ENCODE measurements around the gene REPS2.

DNA sequence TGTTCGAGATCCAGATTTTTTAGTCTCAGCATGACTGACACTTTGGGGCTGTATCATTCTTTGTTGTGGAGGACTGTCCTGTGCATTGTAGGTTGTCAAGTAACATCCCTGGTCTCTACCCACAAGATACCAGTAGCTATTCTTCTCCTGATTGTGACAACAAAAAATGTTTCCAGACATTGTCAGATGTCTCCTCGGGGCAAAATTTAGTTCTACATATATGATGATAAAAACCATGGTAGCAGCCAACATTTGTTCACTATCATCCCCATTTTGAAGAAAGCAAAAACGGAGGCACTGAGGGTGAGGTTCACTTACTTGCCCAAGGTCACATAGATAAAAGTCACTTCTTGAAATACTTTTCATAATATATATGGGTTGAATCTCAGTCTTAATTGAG lies 11.3 kb downstream of the REPS2 start:
- TF ChIP-seq EZH2phosphoT487 (IDR thresholded peaks at IDR 0.05; ENCODE audit: low read length) = no peak
- TF ChIP-seq, protein P1, sequence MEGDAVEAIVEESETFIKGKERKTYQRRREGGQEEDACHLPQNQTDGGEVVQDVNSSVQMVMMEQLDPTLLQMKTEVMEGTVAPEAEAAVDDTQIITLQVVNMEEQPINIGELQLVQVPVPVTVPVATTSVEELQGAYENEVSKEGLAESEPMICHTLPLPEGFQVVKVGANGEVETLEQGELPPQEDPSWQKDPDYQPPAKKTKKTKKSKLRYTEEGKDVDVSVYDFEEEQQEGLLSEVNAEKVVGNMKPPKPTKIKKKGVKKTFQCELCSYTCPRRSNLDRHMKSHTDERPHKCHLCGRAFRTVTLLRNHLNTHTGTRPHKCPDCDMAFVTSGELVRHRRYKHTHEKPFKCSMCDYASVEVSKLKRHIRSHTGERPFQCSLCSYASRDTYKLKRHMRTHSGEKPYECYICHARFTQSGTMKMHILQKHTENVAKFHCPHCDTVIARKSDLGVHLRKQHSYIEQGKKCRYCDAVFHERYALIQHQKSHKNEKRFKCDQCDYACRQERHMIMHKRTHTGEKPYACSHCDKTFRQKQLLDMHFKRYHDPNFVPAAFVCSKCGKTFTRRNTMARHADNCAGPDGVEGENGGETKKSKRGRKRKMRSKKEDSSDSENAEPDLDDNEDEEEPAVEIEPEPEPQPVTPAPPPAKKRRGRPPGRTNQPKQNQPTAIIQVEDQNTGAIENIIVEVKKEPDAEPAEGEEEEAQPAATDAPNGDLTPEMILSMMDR (IDR thresholded peaks at IDR 0.05; ENCODE audit: low read length) = no peak
